K562 (cell line): ENCODE results near the gene POLD1. TPM values are rescaled to one million over a fixed set of nuclear protein-coding genes. Genes with fewer than 3 reads are reported as not detected.
A peak's percentile ranks its signal among the peaks of the same experiment; 100 is the strongest.

Experiments used
- ATAC-seq: fragments of 200-7000 bp; cut with Tn5 transposase; 3 replicates; pipeline ENCODE4 v1.9.1; 2020; ENCODE audit warnings: moderate library complexity
- BruUV-seq: library from RNA; stranded (reverse); fragments of 400-500 nt; replicated peaks from 2 replicates; lab custom pipeline; 2021; lab: Mats Ljungman, UMichigan
- CTCF ChIA-PET: fragments of 300-600 bp; formaldehyde crosslinking; extraction: SDS; loops from one replicate; lab custom pipeline; 2021; ENCODE audit warnings: low intra/inter-chr PET ratio; lab: Yijun Ruan, JAX
- POLR2A ChIA-PET: fragments of 300-600, 350-650 bp; sonication (Branson Sonifier 250); formaldehyde crosslinking; extraction: SDS; loops from one replicate; lab custom pipeline; 2021; ENCODE audit warnings: antibody characterized with exemption, inconsistent platforms; lab: Yijun Ruan, JAX
- DNase-seq, 4 experiments: peaks; one replicate each; pipeline versions ENCODE4 v3.0.0 to v3.0.0-alpha.2; 2011 to 2018; ENCODE audit warnings: low spot score in 3 of 4, mixed read lengths in 3 of 4; ENCODE audit errors: extremely low read depth in 1 of 4
- FAIRE-seq: peaks from 2 replicates; lab custom pipeline; 2011; peaks lifted over from hg19 to GRCh38; lab: Jason Lieb, UNC
- H2AFZ ChIP-seq: 2 replicates; pipeline ENCODE4 v1.6.0; 2011; ENCODE audit warnings: low read depth, low read length, control low read depth, inconsistent platforms
- H3K27ac ChIP-seq: fragments of 200-600 bp; 3 replicates; pipeline ENCODE4 v1.8.0; 2011; ENCODE audit warnings: low read depth, mild to moderate bottlenecking, control low read depth, inconsistent platforms, low read length, moderate library complexity, mixed read lengths; ENCODE audit errors: extremely low read depth
- H3K27me3 ChIP-seq, 2 experiments: fragments of 300-600 bp in 1 of 2; 2 replicates in 1 of 2; 3 replicates in 1 of 2; pipeline versions ENCODE4 v1.6.0 to v1.8.0; 2011; ENCODE audit warnings: inconsistent platforms in 2 of 2, low read length in 2 of 2, mild to moderate bottlenecking in 1 of 2, mixed read lengths in 1 of 2, moderate library complexity in 1 of 2; ENCODE audit not compliant: control insufficient read depth in 2 of 2, insufficient read depth in 2 of 2
- H3K36me3 ChIP-seq: fragments of 300-600 bp; 3 replicates; pipeline ENCODE4 v1.8.0; 2011; ENCODE audit warnings: mild to moderate bottlenecking, low read length, inconsistent platforms; ENCODE audit not compliant: control insufficient read depth, insufficient read depth
- H3K4me1 ChIP-seq, 2 experiments: fragments of 200-600 bp in 1 of 2; replicated peaks in 1 of 2; 2 replicates in 1 of 2; 3 replicates in 1 of 2; pipeline versions ENCODE4 v1.5.1 to v1.8.0; 2011; ENCODE audit warnings: inconsistent platforms in 2 of 2, low read length in 2 of 2, mild to moderate bottlenecking in 1 of 2, mixed read lengths in 1 of 2, moderate library complexity in 1 of 2; ENCODE audit not compliant: control insufficient read depth in 2 of 2, insufficient read depth in 2 of 2
- H3K4me2 ChIP-seq: 2 replicates; pipeline ENCODE4 v1.6.1; 2011; ENCODE audit warnings: low read length, control low read depth, inconsistent platforms, mixed read lengths; ENCODE audit not compliant: insufficient read depth
- H3K4me3 ChIP-seq: fragments of 200-600 bp; sonication (generic), shearing (Covaris generic); 2 replicates; pipeline ENCODE4 v1.5.1; 2016; ENCODE audit warnings: control low read depth, inconsistent platforms
- H3K79me2 ChIP-seq: fragments of 200-600 bp; 3 replicates; pipeline ENCODE4 v1.8.0; 2011; ENCODE audit warnings: low read length, inconsistent platforms; ENCODE audit not compliant: control insufficient read depth, insufficient read depth
- H3K9ac ChIP-seq, 2 experiments: 2 replicates each; pipeline versions ENCODE4 v1.6.0 to v1.6.1; 2011; ENCODE audit warnings: low read depth in 2 of 2, low read length in 2 of 2, control low read depth in 1 of 2, inconsistent platforms in 1 of 2, mild to moderate bottlenecking in 1 of 2, mixed read lengths in 1 of 2; ENCODE audit not compliant: insufficient read depth in 1 of 2
- H3K9me1 ChIP-seq: one replicate; pipeline ENCODE4 v1.6.0; 2011; ENCODE audit warnings: inconsistent platforms, mild to moderate bottlenecking, low read length, moderate library complexity; ENCODE audit not compliant: control insufficient read depth, insufficient read depth
- H3K9me3 ChIP-seq: replicated peaks from 2 replicates; pipeline ENCODE4 v1.5.1; 2011; ENCODE audit warnings: low read depth, low read length, inconsistent platforms; ENCODE audit not compliant: control insufficient read depth, insufficient read depth
- H4K20me1 ChIP-seq: replicated peaks from 2 replicates; pipeline ENCODE4 v1.6.1; 2011; ENCODE audit warnings: low read length, inconsistent platforms, mixed read lengths; ENCODE audit not compliant: control insufficient read depth, insufficient read depth
- E2F6 ChIP-seq, 2 experiments: IDR thresholded peaks; 2 replicates each; pipeline ENCODE4 v1.6.1; 2011; ENCODE audit warnings: borderline replicate concordance in 1 of 2, control low read depth in 1 of 2, low read depth in 1 of 2, low read length in 1 of 2, mild to moderate bottlenecking in 1 of 2, mixed read lengths in 1 of 2, moderate library complexity in 1 of 2; ENCODE audit not compliant: insufficient read depth in 1 of 2, insufficient read length in 1 of 2, poor library complexity in 1 of 2, severe bottlenecking in 1 of 2; ENCODE audit errors: extremely low read depth in 1 of 2
- LEF1 ChIP-seq: fragments of 450-650 bp; IDR thresholded peaks from 2 replicates; pipeline ENCODE4 v1.6.1; 2016; ENCODE audit warnings: mild to moderate bottlenecking
- NFE2L1 ChIP-seq: fragments of 450-650 bp; IDR thresholded peaks from 2 replicates; pipeline ENCODE4 v1.6.1; 2016; ENCODE audit warnings: missing genetic modification characterization, low read depth, mild to moderate bottlenecking, missing compliant biosample characterization, moderate library complexity, borderline replicate concordance
- ZNF143 ChIP-seq: sonication (generic); formaldehyde crosslinking; IDR thresholded peaks from 2 replicates; pipeline ENCODE4 v1.9.0; 2022; ENCODE audit warnings: mild to moderate bottlenecking, missing genetic modification reagents
- ZNF280B ChIP-seq: fragments of 250-450 bp; sonication (Bioruptor Pico); IDR thresholded peaks from 2 replicates; pipeline ENCODE4 v1.5.1; 2021; ENCODE audit warnings: mild to moderate bottlenecking
- ZNF318 ChIP-seq, 2 experiments: fragments of 450-650 bp; IDR thresholded peaks; 2 replicates each; pipeline ENCODE4 v1.6.1; 2016; ENCODE audit warnings: mild to moderate bottlenecking in 2 of 2, borderline replicate concordance in 1 of 2, low read depth in 1 of 2, moderate library complexity in 1 of 2
- ZNF584 ChIP-seq: fragments of 200-800 bp; sonication (Bioruptor generic); IDR thresholded peaks from 2 replicates; pipeline ENCODE4 v1.6.1; 2016; ENCODE audit warnings: low read depth, mild to moderate bottlenecking, missing genetic modification characterization, missing compliant biosample characterization
- ZNF707 ChIP-seq: fragments of 250-450 bp; sonication (Bioruptor Pico); conservative IDR thresholded peaks from 2 replicates; pipeline ENCODE4 v1.8.0; 2022; ENCODE audit warnings: inconsistent platforms, mild to moderate bottlenecking, moderate library complexity
- WGBS: fragments of 100-300 bp; shearing (Covaris generic); methylation state at CpG from one replicate; pipeline ENCODE4 v1.1.6; 2016; ENCODE audit warnings: low coverage, mixed read lengths; ENCODE audit not compliant: insufficient coverage; ENCODE audit errors: missing lambda C conversion rate; 5-methylcytosine and 5-hydroxymethylcytosine counted together
- in situ Hi-C: fragments of 300-500 bp; cut with MboI; formaldehyde crosslinking; loops from 4 replicates; pipeline ENCODE4 v1.15.0; 2018; ENCODE audit warnings: inconsistent platforms, mixed read lengths
- intact Hi-C: fragments of 100-400 bp; cut with micrococcal nuclease; formaldehyde crosslinking; loops from 2 replicates; pipeline ENCODE4 v1.14.2; 2022
- polyA plus RNA-seq, 8 experiments: library from polyadenylated mRNA; depleted of rRNA in 4 of 8; stranded (reverse) in 5 of 8; unstranded in 3 of 8; fragments of >200 nt; fragmentation: Nextera tagmentation in 2 of 8; fragmentation: Illumina TruSeq in 1 of 8; extraction: Ambion mirVana in 2 of 8; extraction: Trizol in 1 of 8; gene quantifications; 2 replicates each; pipeline versions ENCODE4 v1.2.1 to v1.2.3, GENCODE V29; 2011 to 2014; ENCODE audit warnings: inconsistent platforms in 1 of 8, missing spikeins in 1 of 8
- total RNA-seq, 7 experiments: library from RNA; depleted of rRNA in 6 of 7; stranded (reverse); fragments of >200 nt in 6 of 7; fragmentation: Illumina TruSeq in 2 of 7; extraction: Trizol in 2 of 7; gene quantifications; 2 replicates each; pipeline versions ENCODE4 v1.2.1 to v1.2.3, GENCODE V29; 2011 to 2021; ENCODE audit warnings: low replicate concordance in 1 of 7

POLD1 gene
- total and polyA plus RNA-seq, 9 of the 15 experiments (the other 6 are each of a cell fraction or from before 2014, with no cell fraction given), result 1.3 to 312 (median 47.8) TPM

- peak overlapping the region; percentile 22; the same call in 1 of the 2 replicates for H2AFZ ChIP-seq
- H3K9me1 ChIP-seq, result peaks cover 5% of the 10 kb centered on the region
- no peaks in the 10 kb centered on the region for H3K27me3 ChIP-seq
- H3K79me2 ChIP-seq, result peaks cover 28% of the 10 kb centered on the region
- intact Hi-C loops, result loop anchor here (5.0 kb wide), 1 partner anchor 294 kb away; no protein-coding TSS in a partner anchor
- H3K9me3 ChIP-seq, result no peaks in the 10 kb centered on the region
- 8% methylated on average over 11 of the region's 11 CpGs for WGBS
- H3K27ac ChIP-seq, result peak overlapping the region; percentile 64
- H4K20me1 ChIP-seq, result no peaks in the 10 kb centered on the region
- no peaks in the 10 kb centered on the region; the same call in 2 of the 3 replicates for H3K36me3 ChIP-seq
- BruUV-seq, result no TSS peak
- peak overlapping the region; percentile 54 for H3K4me2 ChIP-seq
- ATAC-seq (no peak), DNase-seq (peak; percentile 29 to 84 (median 38)), FAIRE-seq (peak; percentile 56)
- H3K4me3 ChIP-seq, result no peak overlapping the region
- H3K9ac ChIP-seq, result peak overlapping the region; percentile 34 to 49; a peak in 3 of 4 replicates
- in situ Hi-C loops, result no loop called here
- POLR2A ChIA-PET, result interaction anchor here (3.6 kb wide), 1 partner anchor 13 kb away, joined by 29 read pairs; the partner anchor contains the start of gene NR1H2
- peaks cover 54 to 55% of the 10 kb centered on the region in 2 experiments for H3K4me1 ChIP-seq
- CTCF ChIA-PET, result no interaction called here
- TF ChIP-seq ZNF584 (no peak), E2F6 (IDR thresholded peaks at IDR 0.05; ENCODE audit: borderline replicate concordance in 1 of 2, extremely low read depth in 1 of 2, insufficient read depth in 1 of 2, insufficient read length in 1 of 2, low read depth in 1 of 2, low read length in 1 of 2, poor library complexity in 1 of 2, severe bottlenecking in 1 of 2) (peak; percentile 43 to 63), NFE2L1 (tag) (no peak), ZNF143 (no peak), ZNF280B (CRISPR knock-in tag) (no peak), ZNF318 (IDR thresholded peaks at IDR 0.05; ENCODE audit: borderline replicate concordance in 1 of 2, low read depth in 1 of 2) (peak in 1 of 2 experiments; percentile 54; a peak in 1 of 4 replicates), LEF1 (peak; percentile 50; the same call in 1 of the 2 replicates), ZNF707 (CRISPR knock-in tag) (no peak)
Measured at GRCh38 chr19:50362656-50363424, 21.3 kb upstream of the POLD1 start.
